GM21515 (cell line): Measurements from ENCODE around the gene MACC1.
A peak's percentile ranks its signal among the peaks of the same experiment; 100 is the strongest.

Source experiments
- ATAC-seq: cut with Tn5 transposase; IDR thresholded peaks from one replicate; pipeline ENCODE4 v1.9.1; 2021; ENCODE audit not compliant: unreplicated experiment

The MACC1 gene

DNA sequence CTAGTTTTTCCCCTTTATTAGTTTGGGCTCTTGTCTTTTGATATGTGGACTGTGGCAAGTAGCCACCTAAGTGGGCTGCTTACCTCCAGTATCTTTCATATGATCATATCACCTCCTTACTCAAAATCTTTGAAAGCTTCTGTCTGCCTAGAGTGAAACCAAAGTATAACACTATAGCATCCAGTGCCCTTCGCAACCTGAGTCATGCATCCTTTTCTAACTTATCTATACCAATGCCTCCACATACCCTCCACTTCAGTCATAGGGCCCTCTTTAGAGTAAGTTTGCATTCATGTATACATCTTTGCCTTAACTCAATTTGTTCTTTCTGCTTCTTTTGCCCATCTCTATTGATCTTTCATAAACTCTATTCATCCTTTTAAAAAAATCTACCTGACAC lies 15.7 kb upstream of the MACC1 start:
- ATAC-seq, result no peak

DNA sequence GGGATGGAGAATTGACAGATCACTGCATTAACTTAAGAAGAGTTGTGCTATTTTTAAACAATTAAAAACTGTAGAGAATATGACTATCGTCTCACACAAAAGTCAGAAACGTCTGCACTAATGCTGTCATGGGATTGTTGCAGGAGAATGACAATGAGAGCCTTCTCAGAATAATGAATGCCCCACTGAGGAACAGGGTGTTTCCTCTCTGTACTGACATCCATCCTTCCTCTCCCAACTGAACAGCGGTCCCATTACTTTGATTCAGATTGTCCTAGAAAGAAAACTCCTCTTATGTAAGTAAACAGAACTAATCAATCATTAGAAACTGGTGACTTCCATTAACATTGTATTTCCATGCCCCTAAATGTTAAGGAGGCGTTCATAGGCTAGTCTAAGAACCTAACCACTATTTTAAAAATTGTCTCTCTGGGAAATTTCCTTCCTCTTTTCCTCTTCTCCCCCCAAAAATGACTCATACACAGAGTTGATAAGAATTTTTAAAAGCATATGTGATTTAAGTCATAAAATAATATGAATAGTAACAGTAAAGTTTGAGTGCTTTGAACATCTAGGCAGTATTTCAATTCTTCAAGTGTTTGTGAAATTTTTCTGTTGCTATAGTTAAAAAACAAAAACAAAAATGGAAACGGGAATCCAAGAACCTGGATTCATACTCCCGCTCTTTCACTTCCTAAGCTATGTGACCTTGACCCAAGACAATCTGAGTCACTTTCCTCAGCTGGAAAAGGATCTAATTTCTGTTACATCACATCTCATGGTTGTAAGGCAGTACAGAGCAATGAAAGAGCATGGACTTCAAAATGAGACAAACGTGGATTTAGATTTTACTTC lies 12.7 kb upstream of the MACC1 start:
- no peak for ATAC-seq

DNA sequence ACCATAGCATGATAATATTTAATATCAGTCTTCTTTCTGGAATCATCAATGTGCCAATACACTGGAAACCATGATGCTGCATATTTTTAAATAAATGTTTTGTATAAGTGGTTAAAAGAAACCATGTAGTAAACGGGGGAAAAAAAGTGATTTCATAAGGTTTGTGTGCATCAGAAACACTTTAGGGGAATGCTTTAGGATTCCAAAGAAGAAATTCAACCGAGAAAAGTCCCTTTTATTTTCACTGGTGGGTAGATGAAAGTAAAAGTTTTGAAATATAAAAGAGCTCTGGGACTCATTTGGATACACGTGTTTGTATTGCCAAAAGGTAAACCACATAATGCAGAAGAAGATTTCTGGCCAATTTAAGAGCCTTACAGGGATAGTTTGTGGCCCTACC lies 11.9 kb upstream of the MACC1 start:
- ATAC-seq, result no peak

GRCh38 chr7:20228654-20229053 lies 11.5 kb upstream of the MACC1 start:
- no peak for ATAC-seq

DNA sequence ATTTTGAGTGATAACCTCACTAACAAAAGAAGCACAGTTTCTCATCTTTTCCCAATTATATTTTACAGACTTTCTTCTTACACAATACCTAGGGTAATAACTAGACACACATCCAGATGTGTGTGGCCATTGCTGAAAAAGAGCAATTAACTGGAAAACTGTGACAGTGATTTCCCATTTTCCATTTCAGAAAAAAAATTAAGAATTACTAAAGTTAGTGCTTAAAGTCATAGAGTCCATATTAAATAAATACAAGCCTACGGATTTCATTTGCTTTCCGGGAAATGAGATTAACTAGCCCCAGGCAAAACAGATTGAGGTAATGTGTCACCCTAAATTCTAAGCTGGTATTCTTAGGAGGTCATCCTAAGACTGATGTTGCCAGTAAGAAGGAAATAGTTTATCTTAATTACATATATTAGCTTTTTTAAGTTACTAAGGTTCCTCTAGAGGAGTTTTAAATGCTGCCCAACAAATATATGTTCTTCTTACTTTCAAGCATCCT lies 10.2 kb upstream of the MACC1 start:
- no peak for ATAC-seq

DNA sequence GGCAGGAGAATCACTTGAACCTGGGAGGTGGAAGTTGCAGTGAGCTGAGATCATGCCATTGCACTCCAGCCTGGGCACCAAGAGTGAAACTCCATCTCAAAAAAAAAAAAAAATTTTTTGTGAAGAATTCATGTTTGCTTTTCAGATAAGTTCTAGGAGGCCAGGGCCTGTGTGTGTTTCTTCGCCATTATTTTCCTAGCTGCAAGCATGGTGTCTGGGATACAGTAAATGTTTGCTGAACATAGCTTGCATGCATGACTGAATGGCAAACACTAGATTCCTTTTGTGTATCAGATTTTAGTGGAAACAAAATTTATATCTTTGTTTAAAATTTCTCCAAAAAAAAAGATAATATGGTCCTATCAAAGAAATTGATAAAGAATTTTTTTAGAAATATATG lies 9.7 kb upstream of the MACC1 start:
- ATAC-seq, result no peak

GRCh38 chr7:20225384-20225783 lies 8.2 kb upstream of the MACC1 start:
- ATAC-seq, result no peak

DNA sequence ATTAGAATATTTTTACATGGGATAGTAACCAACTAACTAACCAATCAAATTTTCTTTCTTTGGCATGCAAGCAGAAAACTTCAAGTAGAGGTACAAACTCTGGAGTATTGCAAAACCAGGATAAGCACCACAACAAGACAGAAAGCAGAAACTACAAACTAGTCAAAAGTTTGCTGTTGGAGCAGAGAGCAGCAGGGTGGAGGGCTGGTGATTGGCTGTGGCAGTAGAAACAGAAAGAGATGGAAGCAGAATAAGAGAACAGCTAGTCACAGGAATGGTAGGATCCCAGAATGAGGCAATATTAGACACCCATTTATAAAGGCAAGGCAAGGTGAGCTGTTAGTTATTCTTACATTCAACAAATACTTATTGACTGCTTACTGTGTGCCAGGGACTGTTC lies 6.8 kb upstream of the MACC1 start:
- ATAC-seq, result no peak

- ATAC-seq, result no peak
Observed at GRCh38 chr7:20223356-20223755, 6.2 kb upstream of the MACC1 start.

GRCh38 chr7:20222219-20222828 lies 5.1 kb upstream of the MACC1 start:
- no peak for ATAC-seq

- no peak for ATAC-seq
Observed at GRCh38 chr7:20220921-20221547, 3.9 kb upstream of the MACC1 start.

DNA sequence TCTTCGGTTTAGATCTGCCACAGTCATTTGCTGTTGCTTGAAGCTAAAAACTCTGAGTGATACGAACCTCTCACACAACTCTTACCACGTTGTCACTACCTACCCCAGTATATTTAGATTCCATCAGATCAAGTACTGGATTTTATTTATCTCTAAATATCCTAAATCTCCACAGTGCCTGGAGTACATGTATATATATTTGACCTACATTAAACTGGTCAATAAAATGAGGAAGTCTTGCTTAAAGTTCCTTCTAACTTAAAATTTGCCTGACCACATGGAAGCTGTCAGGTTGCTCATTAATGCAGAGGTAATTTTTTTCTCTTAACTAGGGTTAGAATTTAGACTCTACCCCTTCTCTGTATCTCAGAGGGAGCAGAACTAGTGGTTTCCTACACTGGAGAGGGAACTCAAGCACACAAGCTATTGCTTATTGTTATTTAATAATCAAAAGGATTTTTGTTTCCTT lies 3.1 kb upstream of the MACC1 start:
- peak; percentile 12 for ATAC-seq

GRCh38 chr7:20219446-20220292 lies 2.5 kb upstream of the MACC1 start:
- ATAC-seq, result peak; percentile 77

- ATAC-seq, result no peak
Observed at GRCh38 chr7:20219062-20219445, 1.9 kb upstream of the MACC1 start.

DNA sequence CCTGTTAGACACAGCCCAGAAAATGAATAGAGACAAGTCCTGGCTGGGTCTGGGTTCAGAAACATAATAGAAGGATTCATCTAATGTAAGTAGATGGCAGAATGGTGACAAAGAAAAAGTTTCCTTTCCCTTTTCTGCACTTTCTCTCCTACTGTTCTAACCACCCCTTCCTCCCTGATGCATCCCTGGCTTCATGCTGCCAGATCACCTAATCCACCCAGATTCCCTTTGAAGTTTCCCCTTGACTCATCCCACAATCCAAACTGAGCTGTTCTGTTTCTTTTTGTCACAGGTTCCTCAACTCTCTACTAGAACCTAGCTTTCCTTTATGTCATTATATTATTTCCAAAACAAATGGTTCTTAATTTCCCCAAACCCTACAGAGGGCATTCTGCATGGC lies 1.1 kb upstream of the MACC1 start:
- ATAC-seq, result no peak

GRCh38 chr7:20216406-20217036 lies 663 bp downstream of the MACC1 start:
- ATAC-seq, result no peak

GRCh38 chr7:20214921-20215669 lies 2.1 kb downstream of the MACC1 start:
- ATAC-seq, result no peak

DNA sequence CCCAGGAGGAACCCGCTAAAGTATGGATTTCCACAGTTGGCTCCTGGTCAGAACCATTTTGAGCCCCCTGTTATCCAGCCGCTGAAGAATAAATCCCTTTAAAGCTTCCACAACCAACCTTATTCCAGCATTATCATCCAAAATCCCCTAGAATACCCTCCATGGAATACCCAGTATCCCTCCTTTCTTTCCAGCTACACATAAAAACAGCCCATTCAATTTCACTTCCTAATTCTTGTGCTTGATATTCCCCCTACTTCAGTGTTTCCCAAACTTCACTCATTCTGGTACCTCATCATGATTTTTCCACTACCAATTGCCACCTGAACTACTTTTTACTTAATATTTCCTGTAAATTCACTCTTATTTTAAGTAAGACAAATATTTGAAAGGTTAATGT lies 3.1 kb downstream of the MACC1 start:
- no peak for ATAC-seq

GRCh38 chr7:20213378-20213777 lies 3.8 kb downstream of the MACC1 start:
- no peak for ATAC-seq

- no peak for ATAC-seq
Observed at GRCh38 chr7:20211376-20211775, 5.8 kb downstream of the MACC1 start.
